Measurements from ENCODE around the gene KATNAL2.
A peak's percentile ranks its signal among the peaks of the same experiment; 100 is the strongest.
"Not testable (repeated sequence)": the region's sequence is repeated elsewhere in the genome, so short reads cannot be mapped to it uniquely, and the experiment has no call there.

KATNAL2 gene

DNA sequence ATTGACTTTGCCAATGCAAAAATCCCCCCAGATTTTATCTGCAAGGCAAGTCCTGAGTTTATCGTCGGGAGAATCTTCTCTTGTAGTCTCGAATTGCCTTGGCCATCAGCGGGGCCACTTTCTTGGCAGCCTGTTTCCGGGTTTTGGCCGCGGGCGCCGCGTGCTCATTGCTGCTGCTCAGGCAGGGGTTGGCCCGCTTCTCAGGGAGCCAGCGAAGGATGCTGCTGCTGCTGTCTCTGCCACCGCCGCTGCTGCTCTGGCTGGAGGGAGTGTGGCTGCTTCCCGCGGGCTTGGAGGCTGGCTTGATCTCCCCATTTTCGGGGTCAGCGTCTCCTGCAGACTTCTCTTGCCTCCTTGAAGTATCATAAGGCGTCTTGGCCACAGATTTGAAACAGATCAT is 115.5 kb downstream of the KATNAL2 start:
- TF ChIP-seq, protein P1, sequence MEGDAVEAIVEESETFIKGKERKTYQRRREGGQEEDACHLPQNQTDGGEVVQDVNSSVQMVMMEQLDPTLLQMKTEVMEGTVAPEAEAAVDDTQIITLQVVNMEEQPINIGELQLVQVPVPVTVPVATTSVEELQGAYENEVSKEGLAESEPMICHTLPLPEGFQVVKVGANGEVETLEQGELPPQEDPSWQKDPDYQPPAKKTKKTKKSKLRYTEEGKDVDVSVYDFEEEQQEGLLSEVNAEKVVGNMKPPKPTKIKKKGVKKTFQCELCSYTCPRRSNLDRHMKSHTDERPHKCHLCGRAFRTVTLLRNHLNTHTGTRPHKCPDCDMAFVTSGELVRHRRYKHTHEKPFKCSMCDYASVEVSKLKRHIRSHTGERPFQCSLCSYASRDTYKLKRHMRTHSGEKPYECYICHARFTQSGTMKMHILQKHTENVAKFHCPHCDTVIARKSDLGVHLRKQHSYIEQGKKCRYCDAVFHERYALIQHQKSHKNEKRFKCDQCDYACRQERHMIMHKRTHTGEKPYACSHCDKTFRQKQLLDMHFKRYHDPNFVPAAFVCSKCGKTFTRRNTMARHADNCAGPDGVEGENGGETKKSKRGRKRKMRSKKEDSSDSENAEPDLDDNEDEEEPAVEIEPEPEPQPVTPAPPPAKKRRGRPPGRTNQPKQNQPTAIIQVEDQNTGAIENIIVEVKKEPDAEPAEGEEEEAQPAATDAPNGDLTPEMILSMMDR (IDR thresholded peaks at IDR 0.05; ENCODE audit: borderline replicate concordance, insufficient read depth, low read depth, low read length) = no peak

DNA sequence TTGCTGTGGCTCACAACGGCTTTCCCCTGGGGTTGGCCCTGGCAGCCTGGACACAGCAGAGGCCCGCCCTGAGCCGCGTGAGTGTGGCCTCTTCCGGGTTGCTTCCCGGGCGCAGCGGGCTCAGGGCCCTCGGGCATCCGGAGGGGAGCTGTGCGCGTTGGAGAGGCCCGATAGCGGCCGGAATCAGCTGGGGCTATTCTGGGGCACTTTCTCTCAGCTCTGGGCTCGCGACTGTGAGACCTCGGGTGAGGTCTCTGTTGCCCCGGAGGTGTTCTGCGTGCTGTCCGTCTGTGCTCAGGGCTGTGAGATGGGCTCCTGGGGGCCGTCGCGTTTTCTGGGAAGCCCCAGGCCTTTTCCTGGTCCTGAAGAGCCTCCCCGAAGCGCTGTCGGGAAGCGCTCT is 117.2 kb downstream of the KATNAL2 start:
- H3K4me3 ChIP-seq (ENCODE audit: low read depth, low read length) = not testable (repeated sequence)

More for the DNA sequence above, 115.5 kb downstream of the KATNAL2 start:
- no peak overlapping the region for H3K4me3 ChIP-seq (ENCODE audit: low read depth, low read length)

GRCh38 chr18:47035156-47035671 is 117.8 kb downstream of the KATNAL2 start, which contains the start of gene ELOA2:
Gene ELOA2, minus strand, starts transcription at chr18:47035621. Its CDS starts 357 bp downstream, at chr18:47035264.
- TF ChIP-seq, protein P1 (IDR thresholded peaks at IDR 0.05; ENCODE audit: borderline replicate concordance, insufficient read depth, low read depth, low read length) = no peak
- no peak within 1 kb of the TSS for H3K4me3 ChIP-seq (ENCODE audit: low read depth, low read length)

DNA sequence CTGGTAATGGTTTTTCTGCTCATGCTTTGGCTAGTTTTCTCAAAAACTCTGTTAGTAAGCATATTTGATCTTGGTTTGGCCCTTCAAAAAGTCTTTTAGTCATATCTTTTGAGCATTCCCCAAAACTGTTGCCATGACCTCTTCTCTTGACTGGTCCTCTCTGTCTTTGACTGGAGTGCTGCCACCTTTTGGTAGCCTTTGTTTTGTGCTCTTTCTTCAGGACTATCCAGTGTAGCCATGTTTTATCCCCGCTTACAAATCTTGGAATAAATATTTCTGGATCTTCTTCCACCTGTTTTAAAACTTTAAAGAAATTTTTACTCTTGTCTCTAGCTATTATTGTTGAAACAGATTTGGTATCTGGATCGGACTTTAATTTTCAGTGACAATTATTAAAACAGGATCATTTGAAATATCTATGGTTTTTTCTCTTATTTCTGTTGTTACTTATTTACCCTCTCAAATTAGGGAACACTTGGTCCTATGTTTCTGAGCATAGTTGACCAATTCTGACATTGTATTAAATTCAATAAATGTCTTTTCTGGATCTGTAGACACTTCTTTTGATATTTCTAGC is 119.0 kb downstream of the KATNAL2 start:
- no peak overlapping the region for H3K4me3 ChIP-seq (ENCODE audit: low read depth, low read length)
- TF ChIP-seq, protein P1 (IDR thresholded peaks at IDR 0.05; ENCODE audit: borderline replicate concordance, insufficient read depth, low read depth, low read length) = peak; percentile 48; the same call in 1 of the 2 replicates

DNA sequence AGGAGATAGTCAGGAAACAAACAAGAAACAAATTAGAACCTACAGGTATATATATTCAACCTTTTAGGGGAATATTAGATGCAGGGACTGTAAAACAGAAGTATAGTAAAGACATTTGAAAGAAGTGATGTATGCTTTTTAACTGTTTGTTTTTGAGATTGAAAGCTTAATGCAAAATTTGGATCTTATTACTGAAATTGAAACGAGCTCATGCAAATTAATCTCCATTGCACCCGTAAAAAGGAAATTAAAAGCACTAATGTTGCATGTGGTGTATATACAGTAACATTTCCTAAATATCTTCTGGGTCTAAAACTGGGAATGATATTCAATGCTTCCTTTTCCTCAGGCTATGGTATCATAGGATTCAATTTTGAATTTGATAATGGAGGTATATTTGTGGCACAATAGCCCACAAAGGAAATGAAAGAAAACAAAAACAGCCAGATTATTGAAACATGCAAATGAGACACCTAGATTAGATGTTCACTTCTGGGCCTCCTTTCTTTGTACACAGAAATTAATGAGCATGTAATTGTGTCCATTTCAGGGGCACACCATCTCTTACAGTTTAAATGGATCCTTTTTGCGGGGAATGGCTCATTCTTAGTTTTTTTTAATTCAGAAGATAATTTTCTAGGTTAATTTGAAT is 119.7 kb downstream of the KATNAL2 start:
- TF ChIP-seq, protein P1 (IDR thresholded peaks at IDR 0.05; ENCODE audit: borderline replicate concordance, insufficient read depth, low read depth, low read length) = no peak
- no peak overlapping the region for H3K4me3 ChIP-seq (ENCODE audit: low read depth, low read length)

- TF ChIP-seq, protein P1 (IDR thresholded peaks at IDR 0.05; ENCODE audit: borderline replicate concordance, insufficient read depth, low read depth, low read length) = no peak
- no peak overlapping the region for H3K4me3 ChIP-seq (ENCODE audit: low read depth, low read length)
Observed at GRCh38 chr18:47040982-47041381, 123.6 kb downstream of the KATNAL2 start.

- no peak overlapping the region for H3K4me3 ChIP-seq (ENCODE audit: low read depth, low read length)
- TF ChIP-seq, protein P1 (IDR thresholded peaks at IDR 0.05; ENCODE audit: borderline replicate concordance, insufficient read depth, low read depth, low read length) = peak; percentile 63
Observed at GRCh38 chr18:47050468-47050867, 133.1 kb downstream of the KATNAL2 start.

Measured in GM12875 (cell line).